Chondrocyte (in vitro differentiated cells): ENCODE measurements around the gene GLB1L3. TPM values are rescaled to one million over a fixed set of nuclear protein-coding genes. Genes with fewer than 3 reads are reported as not detected.

Source experiments
- DNase-seq: peaks from one replicate; pipeline ENCODE4 v3.0.0; 2021; ENCODE audit warnings: mixed read lengths, low spot score
- H3K27ac Mint-ChIP-seq: one replicate; pipeline ENCODE4 v1.8.0; 2021; ENCODE audit warnings: mild to moderate bottlenecking, moderate library complexity, mixed read lengths; ENCODE audit not compliant: unreplicated experiment
- H3K27me3 Mint-ChIP-seq: 2 replicates; pipeline ENCODE4 v1.8.0; 2021; ENCODE audit warnings: low read depth, mixed read lengths
- H3K36me3 Mint-ChIP-seq: 2 replicates; pipeline ENCODE4 v1.8.0; 2021; ENCODE audit warnings: low read depth, mixed read lengths
- H3K4me1 Mint-ChIP-seq: 2 replicates; pipeline ENCODE4 v1.8.0; 2021; ENCODE audit warnings: low read depth, mild to moderate bottlenecking, mixed read lengths
- H3K4me3 Mint-ChIP-seq: one replicate; pipeline ENCODE4 v1.8.0; 2021; ENCODE audit warnings: mild to moderate bottlenecking, moderate library complexity, mixed read lengths; ENCODE audit not compliant: unreplicated experiment
- H3K9me3 Mint-ChIP-seq: 2 replicates; pipeline ENCODE4 v1.8.0; 2021; ENCODE audit warnings: low read depth, mixed read lengths
- total RNA-seq: library from RNA; stranded (reverse); gene quantifications from 3 replicates; pipeline ENCODE4 v1.2.1, GENCODE V29; 2021
- TF ChIP-seq, protein P1 (sequence below): fragments of 200-600 bp; sonication (generic); IDR thresholded peaks from 2 replicates; pipeline ENCODE4 v1.5.0; 2021; ENCODE audit warnings: antibody characterized with exemption, mild to moderate bottlenecking, moderate library complexity

Gene GLB1L3
- total RNA-seq, 1 donor from 2014 or later: not detected

DNA sequence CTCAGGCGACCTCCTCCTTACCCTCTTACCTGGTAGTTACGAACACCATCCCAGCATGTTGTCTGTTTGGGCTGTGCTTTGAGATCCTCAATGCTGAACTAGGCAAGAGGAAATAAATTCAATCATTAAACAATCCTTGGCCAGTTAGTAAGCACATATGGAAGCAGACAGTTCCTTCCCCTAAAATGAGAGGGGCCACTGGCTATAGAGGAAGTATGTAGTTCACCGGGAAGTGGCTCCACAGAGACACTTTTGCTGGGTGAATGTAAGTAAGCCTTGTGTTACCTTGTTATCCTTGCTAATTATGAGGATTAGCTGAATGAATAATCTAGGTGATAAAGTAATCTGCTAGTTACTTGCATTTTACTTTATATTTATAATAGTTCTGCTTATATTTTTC lies 25.9 kb upstream of the GLB1L3 start:
- no peak overlapping the region for H3K4me3 Mint-ChIP-seq
- H3K27ac Mint-ChIP-seq: no peak overlapping the region
- DNase-seq: no peak
- H3K9me3 Mint-ChIP-seq: no peaks in the 10 kb centered on the region
- no peaks in the 10 kb centered on the region for H3K27me3 Mint-ChIP-seq
- H3K36me3 Mint-ChIP-seq: peaks cover 3% of the 10 kb centered on the region
- peaks cover 22% of the 10 kb centered on the region for H3K4me1 Mint-ChIP-seq
- TF ChIP-seq, protein P1, sequence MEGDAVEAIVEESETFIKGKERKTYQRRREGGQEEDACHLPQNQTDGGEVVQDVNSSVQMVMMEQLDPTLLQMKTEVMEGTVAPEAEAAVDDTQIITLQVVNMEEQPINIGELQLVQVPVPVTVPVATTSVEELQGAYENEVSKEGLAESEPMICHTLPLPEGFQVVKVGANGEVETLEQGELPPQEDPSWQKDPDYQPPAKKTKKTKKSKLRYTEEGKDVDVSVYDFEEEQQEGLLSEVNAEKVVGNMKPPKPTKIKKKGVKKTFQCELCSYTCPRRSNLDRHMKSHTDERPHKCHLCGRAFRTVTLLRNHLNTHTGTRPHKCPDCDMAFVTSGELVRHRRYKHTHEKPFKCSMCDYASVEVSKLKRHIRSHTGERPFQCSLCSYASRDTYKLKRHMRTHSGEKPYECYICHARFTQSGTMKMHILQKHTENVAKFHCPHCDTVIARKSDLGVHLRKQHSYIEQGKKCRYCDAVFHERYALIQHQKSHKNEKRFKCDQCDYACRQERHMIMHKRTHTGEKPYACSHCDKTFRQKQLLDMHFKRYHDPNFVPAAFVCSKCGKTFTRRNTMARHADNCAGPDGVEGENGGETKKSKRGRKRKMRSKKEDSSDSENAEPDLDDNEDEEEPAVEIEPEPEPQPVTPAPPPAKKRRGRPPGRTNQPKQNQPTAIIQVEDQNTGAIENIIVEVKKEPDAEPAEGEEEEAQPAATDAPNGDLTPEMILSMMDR: no peak

DNA sequence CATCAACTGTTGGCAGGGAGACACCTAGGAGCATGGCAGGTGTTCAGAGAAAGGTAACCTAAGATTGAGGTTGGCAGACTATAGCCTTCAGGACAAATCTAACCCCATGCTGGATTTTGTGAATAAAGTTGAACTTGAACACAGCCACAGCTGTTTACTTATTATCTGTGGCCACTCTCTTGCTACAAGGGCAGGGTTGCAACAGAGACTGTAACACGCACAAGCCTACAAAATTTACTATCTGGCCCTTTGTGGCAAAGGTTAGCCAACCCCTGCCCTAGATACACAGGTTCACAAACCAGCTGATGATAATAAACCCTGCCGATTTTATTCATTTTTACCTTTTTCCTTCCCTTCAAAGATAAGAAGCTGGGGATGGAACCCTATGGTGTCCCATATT lies 25.5 kb upstream of the GLB1L3 start:
- peaks cover 22% of the 10 kb centered on the region for H3K4me1 Mint-ChIP-seq
- H3K27me3 Mint-ChIP-seq: no peaks in the 10 kb centered on the region
- DNase-seq: no peak
- peaks cover 3% of the 10 kb centered on the region for H3K36me3 Mint-ChIP-seq
- no peak overlapping the region for H3K27ac Mint-ChIP-seq
- TF ChIP-seq, protein P1: no peak
- H3K9me3 Mint-ChIP-seq: no peaks in the 10 kb centered on the region
- no peak overlapping the region for H3K4me3 Mint-ChIP-seq

DNA sequence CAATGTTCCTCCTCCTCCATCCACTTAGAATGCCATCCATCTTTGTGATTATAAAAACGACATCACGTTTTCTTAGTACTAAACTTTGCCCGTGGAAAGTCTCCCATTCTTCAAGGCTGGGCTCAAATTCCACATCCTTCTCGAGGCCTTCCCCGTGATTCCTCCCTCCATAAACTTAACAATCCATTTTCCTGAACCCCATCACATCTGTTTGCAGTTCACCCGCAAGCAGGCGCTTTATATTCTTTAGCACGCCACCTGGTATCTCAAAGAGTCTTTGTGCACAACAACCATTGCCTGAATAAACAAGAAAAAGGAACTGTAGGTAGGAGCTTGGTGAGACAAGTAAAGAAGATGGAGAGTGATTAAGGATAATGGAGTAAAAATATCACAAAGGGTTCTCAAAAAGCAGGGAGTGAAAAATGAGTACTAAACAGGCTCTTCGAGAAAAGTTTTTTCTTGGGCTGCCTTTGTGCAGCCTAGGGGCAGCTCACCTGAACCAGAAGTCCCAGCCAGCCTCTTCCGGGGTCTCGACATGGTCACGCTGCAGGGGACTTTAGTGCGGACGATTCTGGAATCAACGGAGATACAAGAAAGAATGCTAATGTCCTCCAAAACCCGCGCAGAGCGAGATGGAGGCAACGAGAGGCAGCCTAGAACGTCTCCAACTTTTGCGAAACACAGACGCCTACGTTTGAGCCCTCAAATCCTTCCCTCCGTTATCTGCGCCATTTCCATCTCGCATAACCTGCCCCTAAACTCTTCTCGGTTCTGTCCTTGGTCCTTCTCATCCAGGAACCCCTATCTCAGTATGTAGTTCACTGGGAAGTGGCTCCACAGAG lies 23.6 kb upstream of the GLB1L3 start:
- Mint-ChIP-seq H3K36me3 (peaks cover 5% of the 10 kb centered on the region), H3K9me3 (no peaks in the 10 kb centered on the region), H3K27me3 (no peaks in the 10 kb centered on the region), H3K4me3 (peak overlapping the region; percentile 86), H3K4me1 (peaks cover 22% of the 10 kb centered on the region), H3K27ac (peak overlapping the region; percentile 78)
- DNase-seq: no peak
- TF ChIP-seq, protein P1: no peak

DNA sequence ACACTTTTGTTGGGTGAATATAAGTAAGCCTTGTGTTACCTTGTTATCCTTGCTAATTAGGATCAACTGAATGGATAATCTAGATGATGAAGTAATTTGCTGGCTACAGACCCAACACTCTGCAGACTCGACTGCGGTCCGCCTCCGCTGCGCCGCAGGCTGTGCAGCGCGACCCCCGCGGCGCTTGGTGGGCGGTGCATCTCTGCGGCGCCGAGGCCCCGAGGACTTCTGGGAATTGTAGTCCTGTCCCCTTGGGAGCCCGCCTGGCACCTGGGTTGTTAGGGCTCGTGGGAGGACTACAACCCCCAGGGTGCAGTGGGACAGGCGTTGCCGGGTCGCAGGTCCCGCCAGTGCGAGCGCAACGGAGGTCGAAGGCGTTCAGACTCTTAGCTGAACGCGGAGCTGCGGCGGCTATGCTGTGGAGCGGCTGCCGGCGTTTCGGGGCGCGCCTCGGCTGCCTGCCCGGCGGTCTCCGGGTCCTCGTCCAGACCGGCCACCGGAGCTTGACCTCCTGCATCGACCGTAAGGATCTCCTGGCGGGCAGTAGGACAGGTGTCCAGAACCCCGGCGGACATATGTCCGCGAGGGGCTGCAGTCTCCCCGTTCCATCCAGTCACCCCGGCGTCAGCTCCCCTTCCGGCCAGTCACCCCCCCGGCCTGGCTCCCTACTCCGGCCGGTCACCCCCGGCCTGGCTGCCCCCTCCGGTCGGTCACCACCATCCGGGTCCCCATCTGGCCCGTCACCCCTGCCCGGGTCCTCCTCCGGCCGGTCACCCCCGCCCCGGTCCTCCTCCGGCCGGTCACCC lies 22.8 kb upstream of the GLB1L3 start, which contains the start of the genes ACAD8 and THYN1:
ACAD8 (plus strand) TSS at position 381 of the 806 bp plus-strand sequence; CDS start at position 414, 33 bp downstream.
THYN1 (minus strand) TSS at position 165 of the 806 bp plus-strand sequence. CDS start 470 bp downstream, outside the sequence.
- Mint-ChIP-seq H3K27ac (peak within 1 kb of the TSS; percentile 78), H3K9me3 (no peaks in the 10 kb centered on the region), H3K4me3 (peak within 1 kb of the TSS; percentile 86), H3K36me3 (peaks cover 4% of the 10 kb centered on the region), H3K4me1 (peaks cover 22% of the 10 kb centered on the region), H3K27me3 (no peaks in the 10 kb centered on the region)
- TF ChIP-seq, protein P1: peak; percentile 46
- DNase-seq: peak; percentile 98
